Measurements from ENCODE around the gene SMAD9. TPM values are rescaled to one million over a fixed set of nuclear protein-coding genes. Genes with fewer than 3 reads are reported as not detected.

SMAD9 gene
- polyA plus RNA-seq, 1 of the 3 experiments (the other 2 are of a cell fraction) = 3.1 TPM

DNA sequence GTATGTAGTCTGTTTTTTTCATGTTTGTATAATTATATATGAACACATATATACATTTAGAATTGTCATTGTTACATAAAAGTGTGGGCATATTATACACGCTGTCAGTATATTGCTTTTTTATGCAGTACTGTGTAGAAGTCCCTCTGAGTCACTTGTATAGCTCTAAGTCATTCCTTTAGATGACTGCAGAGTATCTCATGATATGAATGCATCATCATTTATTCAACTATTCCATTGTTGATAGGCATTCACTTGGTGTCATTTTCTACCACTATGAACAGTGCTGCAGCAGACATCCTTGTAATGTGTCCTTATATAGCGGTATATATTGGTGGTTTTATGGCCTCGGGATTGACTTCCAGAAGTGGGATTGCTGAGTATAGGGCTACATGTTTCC is 85.7 kb downstream of the SMAD9 start:
- H2AFZ ChIP-seq (ENCODE audit: low read depth) = no peak overlapping the region
- H3F3A ChIP-seq (replicated peaks; ENCODE audit: insufficient read depth) = peaks cover 11% of the 10 kb centered on the region
- 93% methylated on average over 3 of the region's 3 CpGs for WGBS (ENCODE audit: low lambda C conversion rate)
- no peaks in the 10 kb centered on the region for H3K9me2 ChIP-seq
- H3K4me1 ChIP-seq (ENCODE audit: control insufficient read depth in 1 of 2, insufficient read depth in 2 of 2, low read depth in 1 of 2, low read length in 1 of 2) = peaks cover under 1 to 12% of the 10 kb centered on the region in 2 experiments; a peak in 3 of 4 replicates
- no peak overlapping the region for H3K27ac ChIP-seq (ENCODE audit: low read depth in 2 of 2, low read length in 1 of 2)
- no peak overlapping the region for H3K9ac ChIP-seq
- ChIA-PET CTCF (no interaction called here), POLR2A (no interaction called here)
- no peak overlapping the region for H3K4me3 ChIP-seq (ENCODE audit: low read depth in 2 of 2, low read length in 1 of 2)
- no peak overlapping the region for H3K4me2 ChIP-seq
- no peak for DNase-seq
- no peaks in the 10 kb centered on the region for H4K20me1 ChIP-seq (ENCODE audit: insufficient read depth)
- TF ChIP-seq, protein P1, sequence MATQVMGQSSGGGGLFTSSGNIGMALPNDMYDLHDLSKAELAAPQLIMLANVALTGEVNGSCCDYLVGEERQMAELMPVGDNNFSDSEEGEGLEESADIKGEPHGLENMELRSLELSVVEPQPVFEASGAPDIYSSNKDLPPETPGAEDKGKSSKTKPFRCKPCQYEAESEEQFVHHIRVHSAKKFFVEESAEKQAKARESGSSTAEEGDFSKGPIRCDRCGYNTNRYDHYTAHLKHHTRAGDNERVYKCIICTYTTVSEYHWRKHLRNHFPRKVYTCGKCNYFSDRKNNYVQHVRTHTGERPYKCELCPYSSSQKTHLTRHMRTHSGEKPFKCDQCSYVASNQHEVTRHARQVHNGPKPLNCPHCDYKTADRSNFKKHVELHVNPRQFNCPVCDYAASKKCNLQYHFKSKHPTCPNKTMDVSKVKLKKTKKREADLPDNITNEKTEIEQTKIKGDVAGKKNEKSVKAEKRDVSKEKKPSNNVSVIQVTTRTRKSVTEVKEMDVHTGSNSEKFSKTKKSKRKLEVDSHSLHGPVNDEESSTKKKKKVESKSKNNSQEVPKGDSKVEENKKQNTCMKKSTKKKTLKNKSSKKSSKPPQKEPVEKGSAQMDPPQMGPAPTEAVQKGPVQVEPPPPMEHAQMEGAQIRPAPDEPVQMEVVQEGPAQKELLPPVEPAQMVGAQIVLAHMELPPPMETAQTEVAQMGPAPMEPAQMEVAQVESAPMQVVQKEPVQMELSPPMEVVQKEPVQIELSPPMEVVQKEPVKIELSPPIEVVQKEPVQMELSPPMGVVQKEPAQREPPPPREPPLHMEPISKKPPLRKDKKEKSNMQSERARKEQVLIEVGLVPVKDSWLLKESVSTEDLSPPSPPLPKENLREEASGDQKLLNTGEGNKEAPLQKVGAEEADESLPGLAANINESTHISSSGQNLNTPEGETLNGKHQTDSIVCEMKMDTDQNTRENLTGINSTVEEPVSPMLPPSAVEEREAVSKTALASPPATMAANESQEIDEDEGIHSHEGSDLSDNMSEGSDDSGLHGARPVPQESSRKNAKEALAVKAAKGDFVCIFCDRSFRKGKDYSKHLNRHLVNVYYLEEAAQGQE (IDR thresholded peaks at IDR 0.05; ENCODE audit: low read depth, low read length) = no peak
- TF ChIP-seq TAF1 (IDR thresholded peaks at IDR 0.05; ENCODE audit: borderline replicate concordance, low read depth, low read length) (no peak), FOSL2 (IDR thresholded peaks at IDR 0.05; ENCODE audit: borderline replicate concordance, low read depth) (no peak), RFX5 (IDR thresholded peaks at IDR 0.05; ENCODE audit: low read length) (no peak), FOXJ3 (CRISPR knock-in tag; IDR thresholded peaks at IDR 0.05) (no peak), TEAD4 (IDR thresholded peaks at IDR 0.05; ENCODE audit: borderline replicate concordance, insufficient read depth) (no peak), POLR2AphosphoS5 (IDR thresholded peaks at IDR 0.05; ENCODE audit: low read depth, low read length) (no peak), RXRA (IDR thresholded peaks at IDR 0.05; ENCODE audit: borderline replicate concordance, low read depth) (no peak), FOXM1 (IDR thresholded peaks at IDR 0.05; ENCODE audit: low read depth) (no peak), CHD2 (IDR thresholded peaks at IDR 0.05; ENCODE audit: low read length, partially characterized antibody) (no peak), EP300 (IDR thresholded peaks at IDR 0.05; ENCODE audit: borderline replicate concordance in 1 of 2, low read depth in 1 of 2, low read length in 1 of 2) (no peak), GABPA (IDR thresholded peaks at IDR 0.05; ENCODE audit: low read depth) (no peak), GATA2 (CRISPR knock-in tag; IDR thresholded peaks at IDR 0.05) (no peak), JUND (IDR thresholded peaks at IDR 0.05) (no peak), MEF2A (IDR thresholded peaks at IDR 0.05; ENCODE audit: borderline replicate concordance, low read depth) (no peak), NFIC (IDR thresholded peaks at IDR 0.05; ENCODE audit: borderline replicate concordance) (no peak), ELF1 (IDR thresholded peaks at IDR 0.05) (no peak)
- TF ChIP-seq, protein P2, sequence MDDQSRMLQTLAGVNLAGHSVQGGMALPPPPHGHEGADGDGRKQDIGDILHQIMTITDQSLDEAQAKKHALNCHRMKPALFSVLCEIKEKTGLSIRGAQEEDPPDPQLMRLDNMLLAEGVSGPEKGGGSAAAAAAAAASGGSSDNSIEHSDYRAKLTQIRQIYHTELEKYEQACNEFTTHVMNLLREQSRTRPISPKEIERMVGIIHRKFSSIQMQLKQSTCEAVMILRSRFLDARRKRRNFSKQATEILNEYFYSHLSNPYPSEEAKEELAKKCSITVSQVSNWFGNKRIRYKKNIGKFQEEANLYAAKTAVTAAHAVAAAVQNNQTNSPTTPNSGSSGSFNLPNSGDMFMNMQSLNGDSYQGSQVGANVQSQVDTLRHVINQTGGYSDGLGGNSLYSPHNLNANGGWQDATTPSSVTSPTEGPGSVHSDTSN (IDR thresholded peaks at IDR 0.05) = no peak
- no peaks in the 10 kb centered on the region for H3K79me2 ChIP-seq (ENCODE audit: insufficient read depth)
- H3K9me3 ChIP-seq = no peaks in the 10 kb centered on the region
- H3K27me3 ChIP-seq (ENCODE audit: insufficient read depth) = no peaks in the 10 kb centered on the region
- peaks cover 3% of the 10 kb centered on the region in 2 experiments for H3K36me3 ChIP-seq (replicated peaks in 1 of 2; ENCODE audit: control insufficient read depth in 1 of 2, insufficient read depth in 2 of 2, low read length in 1 of 2)
